Transverse colon (tissue), 4 donors: ENCODE measurements around the gene FLT1.

Experiments
- EP300 ChIP-seq: sonication (generic); formaldehyde crosslinking; IDR thresholded peaks from one replicate; pipeline ENCODE4 v1.6.1; 2017; ENCODE audit warnings: antibody characterized with exemption, low read depth
- POLR2A ChIP-seq: fragments of 450-650 bp; IDR thresholded peaks from one replicate; pipeline ENCODE4 v1.6.1; 2016; ENCODE audit warnings: antibody characterized with exemption, mild to moderate bottlenecking, moderate library complexity
- POLR2AphosphoS5 ChIP-seq, 3 donors: sonication (generic); formaldehyde crosslinking; IDR thresholded peaks; one replicate each; pipeline ENCODE4 v1.6.1; 2016; ENCODE audit warnings: antibody characterized with exemption in 3 of 3
- TF ChIP-seq, protein P1 (sequence below), 5 experiments: fragments of 200-600 bp in 3 of 5; fragments of 450-650 bp in 2 of 5; sonication (generic) in 3 of 5; IDR thresholded peaks; 1 replicate in 2 of 5; 2 replicates in 3 of 5; pipeline ENCODE4 v1.5.1; 2016 to 2017; ENCODE audit warnings: antibody characterized with exemption in 5 of 5, inconsistent platforms in 3 of 5, mild to moderate bottlenecking in 2 of 5, moderate library complexity in 1 of 5

DNA sequence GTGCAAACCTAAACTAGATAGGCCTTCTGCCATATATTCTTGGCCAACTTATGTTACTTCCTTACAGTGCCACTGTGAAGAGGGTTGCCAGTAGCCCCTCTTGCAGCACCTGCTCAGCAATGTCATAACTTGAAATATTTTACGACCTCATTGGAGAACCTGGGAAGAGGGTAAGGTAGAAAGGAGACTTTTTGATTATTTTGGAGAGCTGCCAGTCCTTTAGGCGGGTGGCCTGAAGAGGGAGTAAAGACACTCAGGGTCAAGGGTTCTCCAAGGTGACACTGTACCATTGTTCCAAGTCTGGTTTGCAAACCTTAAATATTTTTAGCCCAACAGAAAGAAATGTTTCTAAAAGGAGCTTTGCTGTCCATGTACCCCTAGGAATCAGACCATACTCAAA lies 118.3 kb downstream of the FLT1 start:
- TF ChIP-seq, protein P1, sequence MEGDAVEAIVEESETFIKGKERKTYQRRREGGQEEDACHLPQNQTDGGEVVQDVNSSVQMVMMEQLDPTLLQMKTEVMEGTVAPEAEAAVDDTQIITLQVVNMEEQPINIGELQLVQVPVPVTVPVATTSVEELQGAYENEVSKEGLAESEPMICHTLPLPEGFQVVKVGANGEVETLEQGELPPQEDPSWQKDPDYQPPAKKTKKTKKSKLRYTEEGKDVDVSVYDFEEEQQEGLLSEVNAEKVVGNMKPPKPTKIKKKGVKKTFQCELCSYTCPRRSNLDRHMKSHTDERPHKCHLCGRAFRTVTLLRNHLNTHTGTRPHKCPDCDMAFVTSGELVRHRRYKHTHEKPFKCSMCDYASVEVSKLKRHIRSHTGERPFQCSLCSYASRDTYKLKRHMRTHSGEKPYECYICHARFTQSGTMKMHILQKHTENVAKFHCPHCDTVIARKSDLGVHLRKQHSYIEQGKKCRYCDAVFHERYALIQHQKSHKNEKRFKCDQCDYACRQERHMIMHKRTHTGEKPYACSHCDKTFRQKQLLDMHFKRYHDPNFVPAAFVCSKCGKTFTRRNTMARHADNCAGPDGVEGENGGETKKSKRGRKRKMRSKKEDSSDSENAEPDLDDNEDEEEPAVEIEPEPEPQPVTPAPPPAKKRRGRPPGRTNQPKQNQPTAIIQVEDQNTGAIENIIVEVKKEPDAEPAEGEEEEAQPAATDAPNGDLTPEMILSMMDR (IDR thresholded peaks at IDR 0.05) = no peak
- TF ChIP-seq POLR2A (no peak), EP300 (no peak), POLR2AphosphoS5 (IDR thresholded peaks at IDR 0.05) (no peak)
